HG03064 (cell line): Measurements from ENCODE around the gene GIPC2.
"Not testable (repeated sequence)": the region's sequence is repeated elsewhere in the genome, so short reads cannot be mapped to it uniquely, and the experiment has no call there.

ENCODE experiments used
- ATAC-seq: cut with Tn5 transposase; IDR thresholded peaks from one replicate; pipeline ENCODE4 v1.9.1; 2021; ENCODE audit warnings: low read depth; ENCODE audit not compliant: unreplicated experiment

GIPC2 gene

GRCh38 chr1:78091886-78092285 lies 46.1 kb downstream of the GIPC2 start:
- no peak for ATAC-seq

GRCh38 chr1:78092643-78093042 lies 46.9 kb downstream of the GIPC2 start:
- ATAC-seq: no peak

GRCh38 chr1:78093560-78093959 lies 47.8 kb downstream of the GIPC2 start:
- ATAC-seq: no peak

DNA sequence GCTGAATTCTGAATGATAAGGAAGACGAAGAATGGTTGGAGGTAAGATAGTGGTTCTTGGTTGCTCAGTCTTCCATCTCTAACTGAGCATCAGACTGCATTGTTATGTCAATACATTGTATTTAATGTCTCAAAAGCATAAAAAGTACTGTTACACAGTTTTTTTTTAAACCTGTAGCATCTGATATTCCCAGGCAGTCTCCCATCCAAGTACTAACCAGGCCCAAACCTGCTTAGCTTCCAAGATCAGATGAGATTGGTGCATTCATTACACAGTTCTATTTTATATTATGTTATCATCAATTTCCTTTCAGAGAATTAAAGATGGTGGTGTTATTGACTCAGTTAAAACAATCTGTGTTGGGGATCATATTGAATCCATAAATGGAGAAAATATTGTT lies 48.9 kb downstream of the GIPC2 start:
- ATAC-seq: no peak

- no peak for ATAC-seq
These were observed 49.8 kb downstream of the GIPC2 start for GRCh38 chr1:78095593-78095992.

DNA sequence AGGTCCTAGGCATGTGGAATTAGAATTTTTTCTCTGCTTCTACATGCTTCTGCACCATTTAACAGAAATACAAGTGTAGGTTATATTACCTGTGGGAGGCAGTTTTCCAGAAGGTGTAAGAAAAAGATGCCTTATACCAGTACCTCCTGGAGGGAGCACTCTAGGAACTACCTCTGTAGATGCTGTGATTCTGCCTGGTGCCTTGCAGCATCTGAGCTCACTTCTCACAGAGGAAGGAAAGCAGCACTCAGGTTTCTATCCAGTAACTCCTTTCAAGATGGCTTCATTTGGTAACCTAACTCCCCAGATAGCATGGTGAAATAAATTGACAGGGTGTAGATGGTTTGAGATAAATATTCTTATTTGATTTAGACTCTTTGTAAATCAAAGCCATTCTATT lies 50.3 kb downstream of the GIPC2 start:
- no peak for ATAC-seq

DNA sequence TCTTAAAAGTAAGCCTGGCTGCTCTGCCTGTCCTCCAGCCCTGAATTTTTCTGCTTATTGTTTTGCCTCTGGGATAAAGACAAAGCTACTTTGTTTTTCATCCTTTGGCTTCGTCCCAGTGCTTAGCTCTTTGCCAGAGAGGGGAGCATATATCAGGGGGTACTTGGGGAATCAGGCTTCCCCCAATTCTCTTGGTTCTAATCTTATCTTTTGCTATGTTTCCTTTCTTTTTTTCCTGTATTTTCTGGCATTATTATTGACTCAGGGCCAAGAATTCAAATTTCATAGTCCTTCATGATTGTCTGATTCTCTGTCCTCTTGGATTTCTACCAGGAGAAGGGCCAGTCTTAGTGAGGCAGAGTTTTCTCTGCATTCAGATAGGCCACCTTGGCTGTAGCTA lies 51.2 kb downstream of the GIPC2 start:
- ATAC-seq: no peak

- no peak for ATAC-seq
These were observed 55.3 kb downstream of the GIPC2 start for GRCh38 chr1:78101051-78101450.

GRCh38 chr1:78101514-78101913 lies 55.7 kb downstream of the GIPC2 start:
- no peak for ATAC-seq

DNA sequence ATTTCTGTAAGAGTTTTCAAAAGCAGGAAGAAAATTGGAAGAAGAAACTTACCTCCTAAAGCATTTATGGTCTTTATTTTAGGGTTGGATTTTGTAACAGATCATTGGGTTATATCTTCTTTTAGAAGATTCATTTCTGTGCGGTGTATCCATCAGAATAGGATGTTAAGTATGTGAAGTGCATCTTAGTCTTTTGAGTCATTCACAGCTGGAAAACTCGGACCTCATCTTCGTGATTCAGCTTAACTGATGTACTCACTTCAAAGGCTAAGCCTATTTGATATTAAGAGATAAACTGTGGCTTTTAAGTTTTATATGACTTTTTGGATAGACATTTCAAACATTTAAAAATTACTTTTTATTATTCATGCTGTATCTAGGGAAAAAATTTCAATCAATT lies 56.3 kb downstream of the GIPC2 start:
- ATAC-seq: no peak

DNA sequence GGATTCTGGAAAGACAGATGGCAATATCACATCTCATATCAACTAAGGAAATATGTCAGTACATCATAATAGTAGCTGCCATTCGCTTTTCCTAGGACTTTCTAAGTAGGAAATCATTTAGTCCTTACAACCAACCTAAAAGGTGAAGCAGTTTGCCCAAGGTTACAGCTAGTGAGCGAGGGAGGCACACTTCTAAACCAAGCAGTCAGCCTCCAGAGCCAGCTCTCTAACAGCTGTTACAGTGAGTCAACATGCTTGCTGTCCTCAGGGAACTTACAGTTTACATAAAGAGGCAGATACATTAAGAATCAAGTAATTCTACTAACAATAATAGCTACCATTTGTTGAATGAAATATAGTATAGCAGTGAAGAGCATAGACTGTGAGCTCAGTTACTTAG lies 57.1 kb downstream of the GIPC2 start:
- no peak for ATAC-seq

DNA sequence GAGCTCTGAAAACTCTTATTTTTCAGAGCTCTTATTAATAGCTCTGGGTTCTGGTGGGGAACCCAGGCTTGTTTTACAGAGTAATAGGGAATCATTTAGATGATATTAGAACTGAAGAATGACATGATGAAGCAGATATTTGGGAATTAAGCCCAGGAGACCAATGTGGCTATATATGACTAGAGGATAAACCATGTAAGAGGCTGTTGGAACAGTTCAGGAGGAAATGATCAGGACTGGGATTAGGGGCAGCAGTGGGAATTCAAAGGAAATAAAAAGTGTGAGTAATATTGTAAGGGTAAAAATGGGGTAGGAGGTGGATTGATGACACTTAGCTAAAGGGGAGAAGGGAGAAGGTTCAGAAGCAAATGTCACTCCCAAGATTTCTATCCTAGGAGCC lies 58.6 kb downstream of the GIPC2 start:
- no peak for ATAC-seq

GRCh38 chr1:78109659-78110058 lies 63.9 kb downstream of the GIPC2 start:
- not testable (repeated sequence) for ATAC-seq

- ATAC-seq: no peak
These were observed 67.6 kb downstream of the GIPC2 start for GRCh38 chr1:78113156-78113916.

GRCh38 chr1:78114034-78114956 lies 68.5 kb downstream of the GIPC2 start:
- peak; percentile 85 for ATAC-seq

GRCh38 chr1:78120485-78120884 lies 74.7 kb downstream of the GIPC2 start:
- ATAC-seq: not testable (repeated sequence)

GRCh38 chr1:78121710-78122109 lies 75.9 kb downstream of the GIPC2 start:
- no peak for ATAC-seq

GRCh38 chr1:78122389-78122788 lies 76.6 kb downstream of the GIPC2 start:
- ATAC-seq: no peak

DNA sequence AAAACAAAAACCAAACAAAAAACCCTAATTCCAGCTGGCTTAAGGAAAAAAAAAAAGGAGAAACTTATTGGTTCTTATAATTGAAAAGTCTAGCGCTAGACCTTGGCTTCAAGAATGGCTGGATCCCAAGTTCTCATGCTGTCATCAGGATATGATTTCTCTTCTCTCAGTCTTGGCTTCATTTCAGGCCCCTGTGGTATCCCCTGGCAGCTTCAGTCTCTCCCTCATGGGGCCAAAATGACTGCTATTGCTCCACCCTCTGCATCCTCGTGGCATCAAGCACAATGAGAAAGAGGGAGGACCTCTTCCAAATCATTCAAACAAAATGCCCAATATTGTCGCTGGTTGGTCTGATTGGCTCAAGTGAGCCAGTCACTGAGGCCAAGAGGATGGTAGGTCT lies 80.7 kb downstream of the GIPC2 start:
- no peak for ATAC-seq

DNA sequence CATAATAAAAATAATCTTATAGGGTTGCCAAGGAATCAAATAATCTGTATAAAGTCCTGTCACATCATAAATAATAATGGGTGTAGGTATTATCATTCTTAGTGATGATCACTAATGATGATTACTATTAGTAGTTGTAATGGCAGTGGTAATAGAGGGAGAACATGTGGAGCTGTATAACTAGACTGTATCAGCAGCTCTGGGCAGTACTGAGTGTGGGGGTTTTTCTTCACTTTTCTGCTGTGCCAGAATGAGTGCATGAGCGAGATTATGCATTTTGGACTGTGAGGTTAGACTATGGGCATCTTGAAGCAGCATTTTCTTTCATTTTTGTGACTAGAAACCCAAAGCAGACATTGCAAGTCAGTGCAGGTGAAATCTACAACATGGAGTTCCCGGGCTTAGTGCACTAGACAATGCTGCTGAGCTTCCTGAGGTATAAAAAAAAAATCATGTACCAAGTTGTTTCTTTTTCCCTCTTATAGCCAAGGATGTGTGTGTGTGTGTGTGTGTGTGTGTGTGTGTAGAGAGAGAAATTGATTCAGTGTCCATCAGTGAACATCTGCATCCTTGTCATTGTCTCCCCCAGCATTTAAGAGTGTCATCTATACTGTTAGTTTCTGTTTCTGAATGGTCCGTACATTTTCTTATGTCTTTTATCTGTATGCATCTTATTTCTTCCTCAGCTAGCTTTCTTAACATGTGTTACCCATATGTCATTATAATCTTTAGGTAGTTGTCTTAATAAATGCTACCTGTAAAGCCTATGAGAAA lies 86.6 kb downstream of the GIPC2 start:
- no peak for ATAC-seq

DNA sequence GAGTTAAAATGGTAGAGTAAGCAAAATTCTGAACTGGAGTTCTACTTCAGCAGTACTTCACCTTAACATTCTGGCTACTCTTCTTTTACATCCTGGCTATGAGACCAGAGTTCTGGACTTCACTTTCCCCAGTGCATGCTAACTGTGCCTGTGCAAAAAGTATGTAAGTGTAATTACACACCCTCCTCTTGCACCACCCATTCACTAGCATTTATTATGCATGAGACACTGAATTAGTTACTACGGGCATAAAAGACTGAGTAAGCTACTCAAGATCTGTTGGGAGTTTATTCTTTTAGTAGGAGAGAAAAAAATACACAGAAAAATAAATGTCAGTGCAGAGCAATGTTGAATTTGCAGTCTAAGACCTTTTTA lies 87.2 kb downstream of the GIPC2 start:
- no peak for ATAC-seq
